HEK293 (cell line): Measurements from ENCODE around the gene COL25A1.

ENCODE experiments used
- BCL11B ChIP-seq: fragments of 450-650 bp; formaldehyde crosslinking; IDR thresholded peaks from 2 replicates; pipeline ENCODE4 v1.5.1; 2016; ENCODE audit warnings: low read depth, missing biosample characterization, missing genetic modification characterization
- KLF7 ChIP-seq: fragments of 450-650 bp; formaldehyde crosslinking; IDR thresholded peaks from 2 replicates; pipeline ENCODE4 v1.5.1; 2016; ENCODE audit warnings: missing biosample characterization, missing genetic modification characterization, borderline replicate concordance
- SCRT2 ChIP-seq: fragments of 450-650 bp; formaldehyde crosslinking; IDR thresholded peaks from 2 replicates; pipeline ENCODE4 v1.5.1; 2016; ENCODE audit warnings: missing biosample characterization, missing genetic modification characterization
- SP2 ChIP-seq: fragments of 450-650 bp; formaldehyde crosslinking; IDR thresholded peaks from 2 replicates; pipeline ENCODE4 v1.5.1; 2016; ENCODE audit warnings: missing biosample characterization, missing genetic modification characterization
- YY2 ChIP-seq: fragments of 450-650 bp; formaldehyde crosslinking; IDR thresholded peaks from 2 replicates; pipeline ENCODE4 v1.5.1; 2016; ENCODE audit warnings: missing biosample characterization, missing genetic modification characterization
- ZFP3 ChIP-seq: fragments of 450-650 bp; formaldehyde crosslinking; IDR thresholded peaks from 2 replicates; pipeline ENCODE4 v1.5.1; 2016; ENCODE audit warnings: low read depth, missing biosample characterization, missing genetic modification characterization
- ZNF169 ChIP-seq: fragments of 450-650 bp; formaldehyde crosslinking; IDR thresholded peaks from 2 replicates; pipeline ENCODE4 v1.5.1; 2016; ENCODE audit warnings: missing biosample characterization, missing genetic modification characterization
- ZNF175 ChIP-seq: fragments of 450-650 bp; formaldehyde crosslinking; IDR thresholded peaks from 2 replicates; pipeline ENCODE4 v1.5.1; 2016; ENCODE audit warnings: missing biosample characterization, missing genetic modification characterization
- ZNF274 ChIP-seq, 2 experiments: fragments of 200-500 bp in 1 of 2; fragments of 450-650 bp in 1 of 2; sonication (Bioruptor generic) in 1 of 2; formaldehyde crosslinking in 1 of 2; IDR thresholded peaks; 2 replicates each; pipeline versions ENCODE4 v1.5.1 to v1.6.1; 2014 to 2016; ENCODE audit warnings: borderline replicate concordance in 1 of 2, inconsistent platforms in 1 of 2, low read length in 1 of 2, missing biosample characterization in 1 of 2, missing genetic modification characterization in 1 of 2
- ZNF324 ChIP-seq: fragments of 450-650 bp; formaldehyde crosslinking; IDR thresholded peaks from 2 replicates; pipeline ENCODE4 v1.5.1; 2016; ENCODE audit warnings: missing biosample characterization, missing genetic modification characterization
- ZNF394 ChIP-seq: fragments of 450-650 bp; formaldehyde crosslinking; IDR thresholded peaks from 2 replicates; pipeline ENCODE4 v1.5.1; 2016; ENCODE audit warnings: missing biosample characterization, missing genetic modification characterization, mild to moderate bottlenecking, moderate library complexity, borderline replicate concordance
- ZNF48 ChIP-seq: fragments of 450-650 bp; formaldehyde crosslinking; IDR thresholded peaks from 2 replicates; pipeline ENCODE4 v1.5.1; 2016; ENCODE audit warnings: missing biosample characterization, missing genetic modification characterization
- ZNF510 ChIP-seq: fragments of 450-650 bp; formaldehyde crosslinking; IDR thresholded peaks from 2 replicates; pipeline ENCODE4 v1.5.1; 2018; ENCODE audit warnings: mild to moderate bottlenecking, missing genetic modification characterization, missing biosample characterization; ENCODE audit not compliant: insufficient replicate concordance
- ZNF514 ChIP-seq: fragments of 450-650 bp; formaldehyde crosslinking; IDR thresholded peaks from 2 replicates; pipeline ENCODE4 v1.5.1; 2016; ENCODE audit warnings: missing biosample characterization, missing genetic modification characterization
- ZNF660 ChIP-seq: fragments of 450-650 bp; IDR thresholded peaks from 2 replicates; pipeline ENCODE4 v1.5.1; 2018; ENCODE audit warnings: missing biosample characterization, mild to moderate bottlenecking, missing genetic modification characterization
- ZNF701 ChIP-seq: fragments of 450-650 bp; formaldehyde crosslinking; IDR thresholded peaks from 2 replicates; pipeline ENCODE4 v1.5.1; 2016; ENCODE audit warnings: missing biosample characterization, missing genetic modification characterization
- ZNF777 ChIP-seq: fragments of 450-650 bp; formaldehyde crosslinking; IDR thresholded peaks from 2 replicates; pipeline ENCODE4 v1.5.1; 2017; ENCODE audit warnings: missing biosample characterization, missing genetic modification characterization, borderline replicate concordance
- TF ChIP-seq, protein P1 (sequence below): fragments of 450-650 bp; formaldehyde crosslinking; IDR thresholded peaks from 2 replicates; pipeline ENCODE4 v1.5.1; 2016; ENCODE audit warnings: missing biosample characterization, missing genetic modification characterization
- TF ChIP-seq, protein P2 (sequence below): fragments of 450-650 bp; formaldehyde crosslinking; IDR thresholded peaks from 2 replicates; pipeline ENCODE4 v1.5.1; 2016; ENCODE audit warnings: missing biosample characterization, missing genetic modification characterization
- TF ChIP-seq, protein P3 (sequence below): fragments of 450-650 bp; formaldehyde crosslinking; IDR thresholded peaks from 2 replicates; pipeline ENCODE4 v1.5.1; 2017; ENCODE audit warnings: missing biosample characterization, missing genetic modification characterization
- TF ChIP-seq, protein P4 (sequence below): fragments of 450-650 bp; formaldehyde crosslinking; IDR thresholded peaks from 2 replicates; pipeline ENCODE4 v1.5.1; 2016; ENCODE audit warnings: missing biosample characterization, missing genetic modification characterization, borderline replicate concordance

COL25A1 gene

DNA sequence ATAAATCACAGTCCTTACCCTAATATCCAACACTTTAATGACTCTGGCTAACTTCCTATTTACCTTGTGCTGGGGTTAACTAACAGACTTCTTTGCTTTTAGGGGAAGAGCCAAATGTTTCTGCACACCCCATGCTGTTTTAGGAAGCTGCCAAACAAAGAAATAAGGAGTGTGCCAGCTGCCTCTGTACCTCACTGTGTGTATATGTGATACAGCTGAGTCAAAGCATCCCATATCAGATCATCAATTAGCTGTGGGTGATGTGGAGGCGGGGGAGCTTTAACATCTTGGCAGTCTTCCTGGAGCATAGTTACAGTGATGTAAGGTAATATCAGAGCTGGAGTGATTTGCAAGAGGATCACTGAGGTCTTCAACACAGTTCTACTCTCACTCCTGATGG, 95.4 kb downstream of the COL25A1 start (continued):
- TF ChIP-seq, protein P1, sequence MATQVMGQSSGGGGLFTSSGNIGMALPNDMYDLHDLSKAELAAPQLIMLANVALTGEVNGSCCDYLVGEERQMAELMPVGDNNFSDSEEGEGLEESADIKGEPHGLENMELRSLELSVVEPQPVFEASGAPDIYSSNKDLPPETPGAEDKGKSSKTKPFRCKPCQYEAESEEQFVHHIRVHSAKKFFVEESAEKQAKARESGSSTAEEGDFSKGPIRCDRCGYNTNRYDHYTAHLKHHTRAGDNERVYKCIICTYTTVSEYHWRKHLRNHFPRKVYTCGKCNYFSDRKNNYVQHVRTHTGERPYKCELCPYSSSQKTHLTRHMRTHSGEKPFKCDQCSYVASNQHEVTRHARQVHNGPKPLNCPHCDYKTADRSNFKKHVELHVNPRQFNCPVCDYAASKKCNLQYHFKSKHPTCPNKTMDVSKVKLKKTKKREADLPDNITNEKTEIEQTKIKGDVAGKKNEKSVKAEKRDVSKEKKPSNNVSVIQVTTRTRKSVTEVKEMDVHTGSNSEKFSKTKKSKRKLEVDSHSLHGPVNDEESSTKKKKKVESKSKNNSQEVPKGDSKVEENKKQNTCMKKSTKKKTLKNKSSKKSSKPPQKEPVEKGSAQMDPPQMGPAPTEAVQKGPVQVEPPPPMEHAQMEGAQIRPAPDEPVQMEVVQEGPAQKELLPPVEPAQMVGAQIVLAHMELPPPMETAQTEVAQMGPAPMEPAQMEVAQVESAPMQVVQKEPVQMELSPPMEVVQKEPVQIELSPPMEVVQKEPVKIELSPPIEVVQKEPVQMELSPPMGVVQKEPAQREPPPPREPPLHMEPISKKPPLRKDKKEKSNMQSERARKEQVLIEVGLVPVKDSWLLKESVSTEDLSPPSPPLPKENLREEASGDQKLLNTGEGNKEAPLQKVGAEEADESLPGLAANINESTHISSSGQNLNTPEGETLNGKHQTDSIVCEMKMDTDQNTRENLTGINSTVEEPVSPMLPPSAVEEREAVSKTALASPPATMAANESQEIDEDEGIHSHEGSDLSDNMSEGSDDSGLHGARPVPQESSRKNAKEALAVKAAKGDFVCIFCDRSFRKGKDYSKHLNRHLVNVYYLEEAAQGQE (tag by site-specific recombination), result no peak
- TF ChIP-seq KLF7 (tag by site-specific recombination) (no peak), ZNF514 (tag by site-specific recombination) (no peak), SCRT2 (no peak), ZFP3 (tag by site-specific recombination) (no peak), YY2 (tag by site-specific recombination) (no peak), ZNF48 (tag by site-specific recombination) (no peak), ZNF324 (tag by site-specific recombination) (peak; percentile 58; the same call in 1 of the 2 replicates), ZNF777 (tag by site-specific recombination) (no peak), ZNF701 (tag by site-specific recombination) (no peak), SP2 (tag by site-specific recombination) (no peak), ZNF510 (tag by site-specific recombination) (no peak), ZNF394 (tag by site-specific recombination) (peak; percentile 57; the same call in 1 of the 2 replicates), ZNF660 (peak; percentile 88), ZNF274 (IDR thresholded peaks at IDR 0.05; ENCODE audit: low read length) (no peak), ZNF274 (tag by site-specific recombination; IDR thresholded peaks at IDR 0.05; ENCODE audit: borderline replicate concordance) (no peak), ZNF169 (tag by site-specific recombination) (no peak), BCL11B (tag by site-specific recombination) (peak; percentile 38; the same call in 1 of the 2 replicates), ZNF175 (tag by site-specific recombination) (no peak)
- TF ChIP-seq, protein P2, sequence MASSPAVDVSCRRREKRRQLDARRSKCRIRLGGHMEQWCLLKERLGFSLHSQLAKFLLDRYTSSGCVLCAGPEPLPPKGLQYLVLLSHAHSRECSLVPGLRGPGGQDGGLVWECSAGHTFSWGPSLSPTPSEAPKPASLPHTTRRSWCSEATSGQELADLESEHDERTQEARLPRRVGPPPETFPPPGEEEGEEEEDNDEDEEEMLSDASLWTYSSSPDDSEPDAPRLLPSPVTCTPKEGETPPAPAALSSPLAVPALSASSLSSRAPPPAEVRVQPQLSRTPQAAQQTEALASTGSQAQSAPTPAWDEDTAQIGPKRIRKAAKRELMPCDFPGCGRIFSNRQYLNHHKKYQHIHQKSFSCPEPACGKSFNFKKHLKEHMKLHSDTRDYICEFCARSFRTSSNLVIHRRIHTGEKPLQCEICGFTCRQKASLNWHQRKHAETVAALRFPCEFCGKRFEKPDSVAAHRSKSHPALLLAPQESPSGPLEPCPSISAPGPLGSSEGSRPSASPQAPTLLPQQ (tag by site-specific recombination), result 0 out of 2 replicates have a peak, but pooled peaks have one; percentile 61
- TF ChIP-seq, protein P3, sequence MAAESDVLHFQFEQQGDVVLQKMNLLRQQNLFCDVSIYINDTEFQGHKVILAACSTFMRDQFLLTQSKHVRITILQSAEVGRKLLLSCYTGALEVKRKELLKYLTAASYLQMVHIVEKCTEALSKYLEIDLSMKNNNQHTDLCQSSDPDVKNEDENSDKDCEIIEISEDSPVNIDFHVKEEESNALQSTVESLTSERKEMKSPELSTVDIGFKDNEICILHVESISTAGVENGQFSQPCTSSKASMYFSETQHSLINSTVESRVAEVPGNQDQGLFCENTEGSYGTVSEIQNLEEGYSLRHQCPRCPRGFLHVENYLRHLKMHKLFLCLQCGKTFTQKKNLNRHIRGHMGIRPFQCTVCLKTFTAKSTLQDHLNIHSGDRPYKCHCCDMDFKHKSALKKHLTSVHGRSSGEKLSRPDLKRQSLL (tag by site-specific recombination), result no peak
- TF ChIP-seq, protein P4, sequence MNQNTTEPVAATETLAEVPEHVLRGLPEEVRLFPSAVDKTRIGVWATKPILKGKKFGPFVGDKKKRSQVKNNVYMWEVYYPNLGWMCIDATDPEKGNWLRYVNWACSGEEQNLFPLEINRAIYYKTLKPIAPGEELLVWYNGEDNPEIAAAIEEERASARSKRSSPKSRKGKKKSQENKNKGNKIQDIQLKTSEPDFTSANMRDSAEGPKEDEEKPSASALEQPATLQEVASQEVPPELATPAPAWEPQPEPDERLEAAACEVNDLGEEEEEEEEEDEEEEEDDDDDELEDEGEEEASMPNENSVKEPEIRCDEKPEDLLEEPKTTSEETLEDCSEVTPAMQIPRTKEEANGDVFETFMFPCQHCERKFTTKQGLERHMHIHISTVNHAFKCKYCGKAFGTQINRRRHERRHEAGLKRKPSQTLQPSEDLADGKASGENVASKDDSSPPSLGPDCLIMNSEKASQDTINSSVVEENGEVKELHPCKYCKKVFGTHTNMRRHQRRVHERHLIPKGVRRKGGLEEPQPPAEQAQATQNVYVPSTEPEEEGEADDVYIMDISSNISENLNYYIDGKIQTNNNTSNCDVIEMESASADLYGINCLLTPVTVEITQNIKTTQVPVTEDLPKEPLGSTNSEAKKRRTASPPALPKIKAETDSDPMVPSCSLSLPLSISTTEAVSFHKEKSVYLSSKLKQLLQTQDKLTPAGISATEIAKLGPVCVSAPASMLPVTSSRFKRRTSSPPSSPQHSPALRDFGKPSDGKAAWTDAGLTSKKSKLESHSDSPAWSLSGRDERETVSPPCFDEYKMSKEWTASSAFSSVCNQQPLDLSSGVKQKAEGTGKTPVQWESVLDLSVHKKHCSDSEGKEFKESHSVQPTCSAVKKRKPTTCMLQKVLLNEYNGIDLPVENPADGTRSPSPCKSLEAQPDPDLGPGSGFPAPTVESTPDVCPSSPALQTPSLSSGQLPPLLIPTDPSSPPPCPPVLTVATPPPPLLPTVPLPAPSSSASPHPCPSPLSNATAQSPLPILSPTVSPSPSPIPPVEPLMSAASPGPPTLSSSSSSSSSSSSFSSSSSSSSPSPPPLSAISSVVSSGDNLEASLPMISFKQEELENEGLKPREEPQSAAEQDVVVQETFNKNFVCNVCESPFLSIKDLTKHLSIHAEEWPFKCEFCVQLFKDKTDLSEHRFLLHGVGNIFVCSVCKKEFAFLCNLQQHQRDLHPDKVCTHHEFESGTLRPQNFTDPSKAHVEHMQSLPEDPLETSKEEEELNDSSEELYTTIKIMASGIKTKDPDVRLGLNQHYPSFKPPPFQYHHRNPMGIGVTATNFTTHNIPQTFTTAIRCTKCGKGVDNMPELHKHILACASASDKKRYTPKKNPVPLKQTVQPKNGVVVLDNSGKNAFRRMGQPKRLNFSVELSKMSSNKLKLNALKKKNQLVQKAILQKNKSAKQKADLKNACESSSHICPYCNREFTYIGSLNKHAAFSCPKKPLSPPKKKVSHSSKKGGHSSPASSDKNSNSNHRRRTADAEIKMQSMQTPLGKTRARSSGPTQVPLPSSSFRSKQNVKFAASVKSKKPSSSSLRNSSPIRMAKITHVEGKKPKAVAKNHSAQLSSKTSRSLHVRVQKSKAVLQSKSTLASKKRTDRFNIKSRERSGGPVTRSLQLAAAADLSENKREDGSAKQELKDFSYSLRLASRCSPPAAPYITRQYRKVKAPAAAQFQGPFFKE (tag by site-specific recombination), result no peak
